ENCODE results near the gene COMP.
"Not testable (repeated sequence)": the region's sequence is repeated elsewhere in the genome, so short reads cannot be mapped to it uniquely, and the experiment has no call there.

Gene COMP

GRCh38 chr19:18790566-18791314 is at the start of gene COMP:
Gene COMP (minus strand): TSS chr19:18791305. CDS start chr19:18791269, 36 bp downstream.
- no peak for DNase-seq

GRCh38 chr19:18840288-18841267 is 49.5 kb upstream of the COMP start:
- no peak for DNase-seq

- DNase-seq: no peak
These were observed 48.6 kb upstream of the COMP start for GRCh38 chr19:18839465-18840287.

- no peak for DNase-seq
These were observed 43.5 kb upstream of the COMP start for GRCh38 chr19:18834644-18834984.

GRCh38 chr19:18833849-18834643 is 42.9 kb upstream of the COMP start:
- no peak for DNase-seq

GRCh38 chr19:18833141-18833476 is 42.0 kb upstream of the COMP start:
- no peak for DNase-seq

GRCh38 chr19:18832306-18833140 is 41.4 kb upstream of the COMP start:
- DNase-seq: peak in 1 of 2 donors; percentile 19

GRCh38 chr19:18831524-18832305 is 40.6 kb upstream of the COMP start, which contains the start of gene UPF1:
Gene UPF1 (plus strand): TSS chr19:18831959. CDS start chr19:18832210, 251 bp downstream.
- DNase-seq: peak; percentile 93 to 95

- DNase-seq: no peak
These were observed 39.4 kb upstream of the COMP start for GRCh38 chr19:18830488-18830887.

- no peak for DNase-seq
These were observed 37.7 kb upstream of the COMP start for GRCh38 chr19:18828786-18829185.

- no peak for DNase-seq
These were observed 26.5 kb upstream of the COMP start for GRCh38 chr19:18817574-18817973.

GRCh38 chr19:18816645-18817044 is 25.5 kb upstream of the COMP start:
- not testable (repeated sequence) for DNase-seq

GRCh38 chr19:18815673-18816072 is 24.6 kb upstream of the COMP start:
- no peak for DNase-seq

GRCh38 chr19:18814063-18814462 is 23.0 kb upstream of the COMP start:
- no peak for DNase-seq

GRCh38 chr19:18811638-18812037 is 20.5 kb upstream of the COMP start:
- DNase-seq: not testable (repeated sequence)

GRCh38 chr19:18809149-18809868 is 18.2 kb upstream of the COMP start:
- no peak for DNase-seq

- DNase-seq: no peak
These were observed 16.8 kb upstream of the COMP start for GRCh38 chr19:18807861-18808331.

GRCh38 chr19:18804643-18805042 is 13.5 kb upstream of the COMP start:
- no peak for DNase-seq

GRCh38 chr19:18804139-18804601 is 13.1 kb upstream of the COMP start:
- DNase-seq: no peak

Measured in activated CD4-positive, alpha-beta T cell treated with anti-CD3 and anti-CD28 coated beads for 4 hours (primary cell).